Stimulated activated CD4-positive, alpha-beta T cell treated with anti-CD3 and anti-CD28 coated beads, Interleukin-4, amount 100 ng/mL, for 24 hours (primary cell): ENCODE data around the gene SLC2A4RG.

Experiments used
- DNase-seq: peaks from one replicate; pipeline ENCODE4 v3.0.0-alpha.2; 2020

The SLC2A4RG gene

DNA sequence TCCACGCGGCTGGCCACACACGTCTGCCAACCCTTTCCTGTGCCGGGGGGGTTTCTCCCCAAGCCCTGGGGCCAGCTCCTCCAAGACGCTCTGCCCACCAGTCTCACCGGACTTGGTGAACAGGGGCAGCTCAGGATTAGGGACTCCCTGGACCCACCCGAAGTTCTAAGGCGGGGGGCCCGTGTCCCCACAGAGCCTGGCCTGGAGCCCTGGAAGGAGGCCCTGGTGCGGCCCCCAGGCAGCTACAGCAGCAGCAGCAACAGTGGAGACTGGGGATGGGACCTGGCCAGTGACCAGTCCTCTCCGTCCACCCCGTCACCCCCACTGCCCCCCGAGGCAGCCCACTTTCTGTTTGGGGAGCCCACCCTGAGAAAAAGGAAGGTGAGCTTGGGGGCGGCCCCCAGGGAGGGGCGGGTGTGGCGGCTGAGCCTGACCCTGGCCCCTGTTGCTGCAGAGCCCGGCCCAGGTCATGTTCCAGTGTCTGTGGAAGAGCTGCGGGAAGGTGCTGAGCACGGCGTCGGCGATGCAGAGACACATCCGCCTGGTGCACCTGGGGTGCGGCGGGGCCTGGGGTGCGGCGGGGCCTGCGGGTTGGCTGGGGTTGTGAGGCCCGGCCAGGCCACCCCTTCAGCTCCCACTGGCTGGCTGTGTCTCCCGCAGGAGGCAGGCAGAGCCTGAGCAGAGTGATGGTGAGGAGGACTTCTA, 2.3 kb downstream of the SLC2A4RG start:
- DNase-seq: no peak

DNA sequence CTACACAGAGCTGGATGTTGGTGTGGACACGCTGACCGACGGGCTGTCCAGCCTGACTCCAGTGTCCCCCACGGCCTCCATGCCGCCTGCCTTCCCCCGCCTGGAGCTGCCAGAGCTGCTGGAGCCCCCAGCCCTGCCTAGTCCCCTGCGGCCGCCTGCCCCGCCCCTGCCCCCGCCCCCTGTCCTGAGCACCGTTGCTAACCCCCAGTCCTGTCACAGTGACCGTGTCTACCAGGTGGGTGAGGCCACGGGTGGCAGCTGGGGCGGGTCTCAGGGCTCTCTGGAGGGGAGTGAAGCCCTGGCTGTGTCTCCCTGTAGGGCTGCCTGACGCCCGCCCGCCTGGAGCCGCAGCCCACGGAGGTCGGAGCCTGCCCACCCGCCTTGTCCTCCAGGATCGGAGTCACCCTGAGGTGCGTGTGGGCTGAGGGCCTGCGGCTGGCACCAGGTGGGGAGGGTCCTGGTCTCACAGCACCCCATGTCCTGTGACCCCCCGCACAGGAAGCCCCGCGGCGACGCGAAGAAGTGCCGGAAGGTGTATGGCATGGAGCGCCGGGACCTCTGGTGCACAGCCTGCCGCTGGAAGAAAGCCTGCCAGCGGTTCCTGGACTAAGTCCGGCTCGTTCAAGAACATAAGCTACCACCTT, 2.9 kb downstream of the SLC2A4RG start:
- no peak for DNase-seq

DNA sequence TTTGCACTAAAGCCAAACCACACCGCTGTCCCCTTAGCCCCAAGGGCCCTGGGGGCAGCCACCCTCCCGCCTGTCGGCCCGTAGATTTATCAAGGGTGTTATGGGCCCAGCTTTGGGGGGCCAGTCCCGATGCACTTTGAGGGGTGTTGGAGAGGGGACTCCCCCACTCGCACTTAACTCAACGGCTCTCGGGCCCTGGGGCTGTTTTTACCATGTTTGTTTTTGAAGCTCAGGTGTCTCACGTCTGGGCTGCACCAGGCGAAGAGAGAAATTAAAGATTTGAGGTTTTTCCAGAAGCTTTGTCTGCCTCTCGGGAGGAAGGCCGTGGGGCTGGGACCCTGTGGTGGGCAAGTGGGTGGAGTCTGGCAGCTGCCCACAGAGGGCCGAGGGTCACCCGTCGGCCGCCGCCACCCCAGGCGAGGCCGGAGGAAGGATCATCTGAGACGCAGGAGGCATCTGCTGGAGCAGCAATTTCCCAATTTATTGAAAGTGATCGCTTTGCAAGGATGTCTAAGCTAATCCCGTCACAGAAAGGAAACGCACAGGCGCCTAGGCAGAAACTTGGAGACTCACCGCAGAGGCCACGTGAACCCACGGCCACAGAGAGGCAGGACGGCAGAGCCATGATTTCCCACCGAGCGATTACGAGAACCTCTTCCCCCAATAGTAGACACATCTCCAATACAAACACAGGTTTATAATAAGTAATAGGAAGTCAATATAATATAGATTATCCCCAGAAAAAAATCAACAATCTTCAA, 3.8 kb downstream of the SLC2A4RG start:
- no peak for DNase-seq

DNA sequence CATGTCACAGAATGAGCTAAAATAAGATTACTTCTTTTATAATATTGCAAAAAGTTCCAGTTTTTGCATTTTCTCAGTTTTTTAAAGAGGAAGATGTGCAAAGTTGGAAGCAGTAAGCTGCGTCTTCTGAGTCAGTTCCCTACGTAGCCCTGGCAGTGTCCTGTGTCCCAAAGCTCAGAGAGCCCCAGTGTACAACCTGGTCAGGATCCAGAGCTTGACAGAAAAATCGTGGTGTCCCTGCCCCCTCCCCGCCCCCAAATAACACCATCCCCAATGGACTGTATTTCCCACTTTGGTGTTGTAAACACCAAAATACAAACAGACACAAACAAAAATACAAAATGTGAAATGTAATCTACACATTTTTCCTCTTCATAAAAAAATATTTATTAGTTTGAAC, 4.6 kb downstream of the SLC2A4RG start:
- no peak for DNase-seq

DNA sequence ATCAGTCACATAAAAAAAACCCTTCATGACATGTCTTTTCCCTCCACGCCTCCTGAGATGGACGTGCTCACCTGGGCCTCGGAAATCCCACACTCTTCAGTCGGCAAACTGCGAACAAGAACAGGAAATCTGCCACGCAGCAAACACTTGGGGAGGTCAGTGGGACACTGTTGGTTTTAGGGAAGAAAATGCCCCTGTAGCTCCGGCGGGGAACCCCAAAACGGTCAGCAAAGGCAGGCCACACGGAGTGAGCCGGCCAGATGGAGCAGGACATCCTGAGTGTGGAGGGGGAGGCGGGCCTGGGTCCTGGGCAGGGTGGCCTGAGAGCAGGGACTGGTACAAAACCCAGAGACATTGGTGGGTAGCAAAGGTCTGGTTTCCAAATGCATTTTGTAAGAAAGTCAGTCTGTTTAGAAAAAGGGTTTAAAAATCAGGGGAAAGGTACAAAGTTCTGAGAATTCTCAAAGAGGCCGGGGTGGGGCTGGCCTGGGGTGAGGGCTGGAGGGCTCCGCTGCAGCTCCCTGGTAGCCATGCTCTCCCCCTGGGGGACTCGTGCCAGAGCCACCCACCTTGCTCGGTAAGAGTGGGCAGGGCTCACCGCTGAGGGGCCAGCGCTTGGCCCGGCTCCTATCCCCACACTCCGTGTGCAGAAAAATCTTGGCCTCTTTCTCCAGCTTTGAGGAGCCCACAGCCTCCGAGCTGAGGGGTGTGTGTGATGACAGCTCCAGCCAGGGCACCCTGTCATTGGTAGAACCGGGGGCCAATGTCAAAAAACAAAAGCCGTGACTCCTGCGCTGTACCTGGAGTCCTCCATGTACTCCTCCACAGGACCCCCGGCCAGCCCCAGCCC, 5.2 kb downstream of the SLC2A4RG start:
- no peak for DNase-seq

DNA sequence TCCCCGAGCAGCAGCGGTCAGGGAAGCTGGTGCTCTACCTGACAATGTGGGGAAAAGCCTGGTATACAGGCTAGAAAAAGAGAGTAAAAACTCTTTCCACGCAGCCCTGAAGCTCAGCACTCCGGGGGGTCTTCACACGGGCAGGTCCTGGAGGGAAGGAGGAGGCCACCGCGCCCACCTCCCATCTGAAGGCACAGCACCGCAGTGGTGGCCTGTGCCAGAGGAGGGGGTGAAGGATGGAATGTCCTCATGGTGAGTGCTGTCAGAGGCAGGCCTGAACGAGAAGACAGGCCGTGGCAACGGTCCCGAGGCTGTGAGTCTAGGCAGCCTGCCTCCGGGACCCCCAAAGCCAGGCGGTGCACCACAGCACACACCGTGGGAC, 5.8 kb downstream of the SLC2A4RG start:
- DNase-seq: no peak

DNA sequence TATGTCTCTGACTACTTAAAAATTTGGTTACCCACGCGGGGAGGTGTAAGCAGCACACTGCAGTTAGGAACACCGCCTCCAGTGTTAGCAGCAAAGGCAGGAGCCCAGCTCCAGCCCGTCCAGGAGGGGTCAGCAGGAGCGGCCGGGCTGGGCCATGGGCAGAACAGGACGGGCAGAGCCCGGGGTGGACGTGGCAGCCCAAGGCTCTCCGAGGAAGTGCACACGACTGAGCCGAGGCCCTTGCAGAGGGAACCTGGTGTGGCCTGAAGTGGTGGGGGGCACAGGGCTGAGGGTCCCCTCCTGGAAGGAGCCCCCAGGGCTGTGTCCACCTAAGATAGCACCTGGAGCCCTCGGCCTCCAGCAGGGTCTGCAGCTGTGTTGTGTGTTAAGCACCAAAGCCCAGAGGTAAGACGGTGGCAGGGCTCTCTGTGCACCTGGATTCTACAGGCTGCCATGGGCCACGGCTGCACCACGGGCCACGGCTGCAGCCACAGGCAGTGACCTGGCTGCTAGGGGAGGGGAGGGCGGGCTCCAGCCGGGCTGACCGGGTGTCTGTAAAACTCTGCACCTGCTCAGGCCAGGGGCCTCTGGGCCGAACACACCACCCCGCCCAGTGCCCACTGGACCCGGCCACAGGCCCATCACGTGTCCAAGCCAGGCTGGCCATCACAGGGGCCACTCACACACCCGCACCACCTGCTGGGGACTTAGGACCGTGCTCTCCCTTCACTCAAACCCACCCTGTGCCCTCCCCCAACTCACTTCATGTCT, 6.6 kb downstream of the SLC2A4RG start:
- no peak for DNase-seq

DNA sequence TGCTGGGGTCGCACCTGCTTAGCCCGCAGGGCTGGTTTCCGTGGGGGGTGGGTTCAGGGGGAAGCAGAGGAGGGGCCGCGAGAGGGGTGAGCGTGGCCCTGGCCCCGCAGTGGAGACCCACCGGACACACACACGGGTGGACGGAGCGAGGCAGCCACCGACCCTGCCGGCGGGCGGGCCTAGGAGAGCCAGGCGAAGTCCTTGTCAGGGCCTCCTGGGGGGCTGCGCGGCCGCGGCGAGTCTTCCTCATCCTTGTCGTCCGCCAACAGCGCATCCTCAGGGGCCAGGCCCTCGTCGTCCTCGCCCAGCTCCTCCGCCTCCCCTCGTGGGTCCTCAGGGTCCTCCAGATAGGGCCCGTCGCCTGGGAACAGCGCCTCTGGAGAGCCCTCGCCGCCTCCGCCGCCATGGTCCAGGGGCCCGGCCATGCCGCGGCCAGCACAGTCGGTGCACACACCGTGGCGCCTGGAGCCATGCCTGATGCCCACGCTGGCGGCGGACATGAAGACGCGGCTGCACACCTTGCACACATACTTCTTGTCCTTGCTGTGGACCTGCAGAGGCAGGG, 7.3 kb downstream of the SLC2A4RG start:
- no peak for DNase-seq

DNA sequence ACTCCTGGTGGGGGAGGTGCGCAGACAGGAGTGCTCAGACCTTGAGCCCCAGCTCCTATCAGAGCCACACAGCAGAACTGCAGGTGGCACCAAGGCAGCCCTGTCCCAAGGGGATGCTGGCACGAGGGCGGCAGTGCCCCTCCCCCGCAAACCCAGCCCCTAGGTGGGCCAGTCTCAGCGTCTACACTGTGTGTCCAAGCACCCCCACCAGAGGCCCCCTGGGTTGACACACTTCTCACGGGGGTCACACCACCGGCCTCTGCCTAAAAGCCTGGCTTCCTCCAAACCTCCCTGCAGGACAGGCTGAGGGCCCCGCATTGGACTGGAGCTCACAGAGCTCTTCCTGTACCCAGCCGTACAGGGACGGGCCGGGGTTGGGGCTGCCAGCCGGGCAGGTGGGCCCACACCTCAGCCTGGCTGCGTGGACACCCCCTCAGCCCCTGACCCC, 8.1 kb downstream of the SLC2A4RG start:
- no peak for DNase-seq

DNA sequence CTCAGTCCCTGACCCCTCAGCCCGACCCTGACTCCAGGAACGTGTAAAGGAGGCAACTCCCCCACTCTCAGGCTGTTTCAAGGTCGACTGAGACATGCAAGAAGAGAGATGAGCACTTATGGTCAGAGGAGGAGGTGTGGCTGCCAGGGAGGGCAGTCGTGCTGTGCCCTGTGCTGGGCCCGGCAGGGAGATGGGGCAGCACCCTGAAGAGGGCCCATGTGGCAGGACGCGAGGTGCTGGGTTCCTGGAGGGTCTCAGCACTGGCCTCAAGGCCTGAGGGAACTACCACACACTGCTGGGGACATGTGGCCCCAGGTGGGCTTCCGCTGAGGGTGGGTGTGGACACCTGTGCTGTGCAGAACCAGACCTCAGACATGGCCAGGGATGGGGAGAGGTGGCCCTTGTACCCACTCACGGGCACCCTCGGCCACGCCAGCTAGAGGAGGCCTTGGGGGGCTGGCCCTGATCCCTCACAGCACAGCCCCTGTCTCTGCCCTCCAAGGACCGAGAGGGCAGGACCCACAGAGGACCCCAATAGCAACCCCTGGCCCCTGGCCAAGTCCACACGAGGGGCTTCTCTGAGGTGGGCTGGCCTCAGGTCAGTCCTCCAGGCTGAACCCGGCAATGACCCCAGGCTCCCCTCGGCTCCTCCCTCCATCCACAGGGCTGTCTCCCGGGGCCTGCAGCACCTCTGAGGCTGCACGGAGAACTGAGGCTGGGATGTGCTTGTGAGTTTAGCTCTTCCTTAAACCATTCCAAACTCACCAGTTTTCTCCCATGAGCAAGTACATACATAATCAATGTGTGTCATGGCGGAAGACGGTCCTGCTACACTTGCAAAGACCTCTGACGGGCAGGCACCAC, 8.7 kb downstream of the SLC2A4RG start:
- DNase-seq: no peak

DNA sequence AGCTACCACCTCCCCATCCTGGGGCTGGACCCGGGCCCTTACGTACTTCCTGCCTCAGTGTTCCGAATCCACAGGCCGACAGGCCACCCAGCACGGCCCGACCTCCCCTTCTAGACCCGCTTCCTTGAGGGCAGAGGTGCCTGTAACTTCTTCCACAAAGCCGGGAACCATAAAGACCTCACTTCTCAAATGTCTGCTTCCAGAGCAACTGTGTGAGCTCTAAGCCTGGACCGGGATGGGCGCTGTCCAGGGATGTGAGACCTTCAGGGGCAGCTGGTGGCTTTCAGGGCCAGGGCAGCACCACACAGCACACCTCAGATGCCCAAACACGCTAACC, 9.3 kb downstream of the SLC2A4RG start:
- DNase-seq: no peak

DNA sequence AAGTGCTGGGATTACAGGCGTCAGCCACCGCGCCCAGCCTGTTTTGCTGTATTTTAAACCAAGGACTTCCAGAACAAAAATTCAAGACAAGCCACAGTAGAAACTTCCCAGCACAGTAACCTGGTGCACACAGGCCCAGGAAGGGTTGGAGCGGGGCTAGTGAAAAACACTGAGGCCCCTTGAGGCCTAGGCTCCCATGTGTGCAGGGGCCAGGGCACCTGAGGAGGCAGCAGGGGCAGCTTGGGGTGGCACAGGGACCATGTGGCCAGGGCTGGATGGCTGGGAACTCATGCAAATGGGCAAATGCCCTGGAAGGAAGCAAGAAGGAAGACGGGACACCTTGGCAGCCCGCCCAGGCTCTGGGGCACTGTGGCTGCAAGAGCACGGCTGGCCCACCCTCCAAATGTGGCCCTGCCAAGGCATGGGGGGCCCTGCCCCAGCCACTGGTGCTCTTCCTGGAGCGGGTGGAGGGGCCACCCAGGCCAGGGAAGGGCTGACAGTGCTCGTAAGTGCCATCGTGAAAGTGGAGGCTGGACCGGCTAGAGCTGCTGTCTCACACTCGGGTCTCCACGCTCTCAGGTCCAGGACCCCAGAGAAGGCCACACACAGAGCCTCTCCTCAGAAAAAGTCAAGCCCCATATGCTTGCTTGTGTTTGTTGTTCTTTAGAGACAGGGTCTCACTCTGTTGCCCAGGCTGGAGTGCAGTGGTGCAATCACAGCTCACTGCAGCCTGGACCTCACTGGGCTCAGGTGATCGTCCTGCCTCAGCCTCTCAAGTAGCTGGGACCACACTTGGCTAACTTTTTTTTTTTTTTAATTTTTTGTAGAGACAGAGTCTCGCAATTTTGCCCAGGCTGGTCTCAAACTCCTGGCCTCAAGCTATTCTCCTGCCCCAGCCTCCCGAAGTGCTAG, 10.3 kb downstream of the SLC2A4RG start:
- no peak for DNase-seq

DNA sequence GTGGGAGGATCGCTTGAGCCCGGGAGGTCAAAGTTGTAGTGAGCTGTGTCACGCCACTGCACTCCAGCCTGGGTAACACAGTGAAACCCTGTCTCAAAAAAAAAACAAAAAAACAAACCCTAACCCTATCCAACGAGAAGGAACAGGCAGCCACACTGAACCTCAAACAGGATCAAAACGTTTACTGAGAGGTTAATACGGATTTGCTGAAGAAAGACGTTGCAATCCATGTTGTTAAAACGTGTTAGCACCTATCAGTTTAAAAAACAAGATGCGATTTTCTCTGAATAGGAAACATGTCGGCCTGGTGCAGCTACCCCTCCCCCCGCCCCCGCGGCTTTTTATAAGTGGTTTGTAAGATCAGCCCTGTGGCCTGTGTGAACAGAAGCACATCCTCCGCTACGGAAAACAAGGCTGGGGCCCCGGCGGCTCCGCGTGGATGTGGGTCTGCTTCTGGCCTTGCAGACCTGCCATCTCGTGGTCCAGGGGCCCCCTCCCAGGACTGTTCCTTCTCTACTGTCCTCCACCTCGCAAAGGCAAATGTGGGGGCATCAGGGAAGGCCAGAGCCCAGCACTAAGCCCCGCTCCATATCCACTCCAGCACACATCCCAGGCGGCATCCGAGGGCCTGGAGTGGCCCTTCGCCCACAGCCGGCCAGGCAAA, 11.4 kb downstream of the SLC2A4RG start:
- DNase-seq: peak; percentile 66

DNA sequence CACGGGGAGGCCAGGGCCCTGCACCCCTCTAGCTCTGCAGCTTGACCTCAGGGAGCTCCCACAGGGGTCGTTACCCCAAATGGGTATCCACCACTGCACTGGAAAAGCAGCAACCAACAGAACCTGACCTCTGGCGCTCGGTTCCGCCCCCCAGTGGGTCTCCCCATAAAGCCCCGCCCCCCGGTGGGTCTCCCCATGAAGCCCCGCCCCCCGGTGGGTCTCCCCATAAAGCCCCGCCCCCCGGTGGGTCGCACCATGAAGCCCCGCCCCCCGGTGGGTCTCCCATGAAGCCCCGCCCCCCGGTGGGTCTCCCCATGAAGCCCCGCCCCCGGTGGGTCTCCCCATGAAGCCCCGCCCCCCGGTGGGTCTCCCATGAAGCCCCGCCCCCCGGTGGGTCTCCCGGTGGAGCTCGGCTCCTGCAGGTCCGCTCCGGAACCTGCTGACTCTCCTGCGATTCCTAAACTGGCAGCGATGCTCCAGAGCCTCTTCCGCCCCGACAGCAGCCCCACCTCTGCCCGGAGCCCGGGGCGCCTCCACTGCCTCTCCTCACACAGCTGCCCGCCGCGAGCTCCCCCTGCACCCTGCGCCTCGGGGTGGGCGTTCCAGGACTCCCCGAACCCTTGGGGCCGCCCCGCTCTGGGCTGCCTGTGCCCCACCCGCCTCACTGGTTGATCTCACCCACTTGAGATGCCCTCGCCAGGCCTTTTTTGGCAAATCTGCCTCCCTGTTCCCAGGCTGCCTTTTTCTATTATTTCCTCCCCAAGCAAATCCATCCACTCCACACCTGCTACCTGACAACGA, 12.1 kb downstream of the SLC2A4RG start:
- no peak for DNase-seq

DNA sequence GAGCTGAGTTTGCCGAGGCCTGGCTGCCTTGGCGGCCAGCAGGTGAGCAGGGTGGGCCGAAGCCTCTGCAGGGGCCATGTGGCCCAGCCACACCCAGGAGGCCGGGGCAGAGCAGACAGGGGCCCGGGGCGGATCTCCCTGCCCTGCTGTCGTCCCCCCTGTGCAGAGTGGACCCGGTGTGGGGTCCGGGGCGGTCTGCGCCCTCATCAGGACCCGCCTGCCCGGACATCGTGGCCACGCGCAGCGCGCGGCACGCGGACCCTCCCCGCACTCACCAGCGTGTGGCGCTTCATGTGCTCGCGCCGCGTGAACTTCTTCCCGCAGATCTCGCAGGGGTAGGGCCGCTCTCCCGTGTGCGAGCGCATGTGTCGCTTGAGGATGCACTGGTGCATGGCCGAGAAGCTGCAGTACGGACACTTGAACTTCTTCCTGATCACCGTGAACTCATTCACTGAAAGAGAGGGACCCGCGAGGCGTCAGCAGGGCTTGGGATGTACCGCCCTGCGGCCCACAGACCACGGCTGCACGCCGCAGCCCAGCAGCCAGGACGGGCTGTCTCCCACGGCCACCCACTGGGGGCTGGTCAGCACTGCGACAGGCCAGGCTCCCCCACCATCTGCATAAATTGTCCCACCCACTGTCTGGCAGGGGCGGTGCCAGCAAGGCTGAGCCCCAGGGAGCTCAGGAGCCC, 13.0 kb downstream of the SLC2A4RG start:
- DNase-seq: no peak

DNA sequence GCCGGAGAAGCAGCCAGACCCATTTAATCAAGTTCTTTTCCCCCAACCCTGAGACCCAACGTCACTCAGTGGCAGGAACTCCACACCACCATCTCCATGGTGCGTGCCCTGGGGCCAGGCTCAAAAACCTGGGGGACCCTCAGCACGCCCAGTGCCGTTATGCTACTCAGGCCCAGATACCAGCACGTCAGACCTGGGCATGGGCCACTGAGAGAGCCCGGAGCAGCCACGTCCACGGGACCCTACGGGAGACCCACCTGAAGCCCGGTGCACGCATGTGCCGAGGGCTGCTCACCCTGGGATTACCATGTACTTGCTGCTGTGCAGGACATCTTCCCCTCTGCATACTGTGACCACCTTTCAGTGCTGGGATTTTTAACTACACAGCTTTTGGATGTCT, 13.8 kb downstream of the SLC2A4RG start:
- no peak for DNase-seq

DNA sequence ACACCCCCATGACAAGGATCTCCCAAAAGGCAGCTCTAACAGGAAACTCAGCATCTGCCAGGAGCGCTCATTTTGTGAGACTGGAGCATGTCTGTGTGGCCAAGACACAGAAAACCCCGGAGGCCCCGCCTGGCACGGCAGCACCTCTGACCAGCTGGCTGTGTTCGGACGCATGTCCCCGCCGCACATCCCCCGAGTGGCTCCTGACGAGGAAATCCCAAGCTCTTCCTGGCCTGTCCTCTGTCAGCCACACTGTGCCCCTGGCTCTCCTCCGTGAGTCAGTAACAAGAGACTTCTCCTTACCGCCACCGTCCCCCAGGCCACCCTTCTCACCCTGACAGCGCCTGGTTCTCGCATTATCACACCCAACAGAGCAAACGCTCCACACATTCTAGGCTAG, 14.4 kb downstream of the SLC2A4RG start:
- DNase-seq: no peak
